ENCODE data around the gene WWOX.

WWOX gene

DNA sequence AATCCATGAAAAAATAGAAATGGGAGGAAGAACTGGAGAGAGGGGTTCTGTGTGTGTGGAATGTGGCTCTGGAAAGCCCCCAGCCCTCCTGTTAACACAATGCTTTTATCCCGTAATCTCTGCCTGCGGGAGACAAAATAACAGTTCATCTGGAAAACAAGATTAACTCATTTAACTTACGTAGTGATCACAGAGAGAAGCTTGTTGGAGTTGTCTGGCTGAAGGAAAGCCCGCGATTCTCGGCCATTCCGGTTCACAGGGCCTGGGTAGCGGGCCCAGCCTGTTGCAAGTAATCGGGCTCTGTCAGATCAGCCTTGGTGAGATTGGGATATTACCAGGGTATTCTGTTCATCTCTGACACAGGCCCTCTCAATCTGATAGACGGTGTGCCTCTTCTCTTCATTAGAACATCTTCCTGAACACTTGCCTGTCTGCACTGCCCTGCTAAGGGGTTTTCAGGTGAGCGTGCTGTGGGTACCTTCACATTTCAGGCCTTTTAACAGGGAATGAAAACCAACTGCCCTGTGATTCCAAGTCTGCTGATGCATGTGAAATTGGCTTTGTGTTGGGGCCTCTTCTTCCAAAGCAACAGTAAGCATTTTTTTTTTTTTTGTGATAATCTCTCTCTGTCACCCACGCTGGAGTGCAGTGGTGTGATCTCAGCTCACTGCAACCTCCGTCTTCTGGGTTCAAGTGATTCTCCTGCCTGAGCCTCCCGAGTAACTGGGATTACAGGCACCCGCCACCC is 609.9 kb downstream of the WWOX start:
- DNase-seq = no peak

DNA sequence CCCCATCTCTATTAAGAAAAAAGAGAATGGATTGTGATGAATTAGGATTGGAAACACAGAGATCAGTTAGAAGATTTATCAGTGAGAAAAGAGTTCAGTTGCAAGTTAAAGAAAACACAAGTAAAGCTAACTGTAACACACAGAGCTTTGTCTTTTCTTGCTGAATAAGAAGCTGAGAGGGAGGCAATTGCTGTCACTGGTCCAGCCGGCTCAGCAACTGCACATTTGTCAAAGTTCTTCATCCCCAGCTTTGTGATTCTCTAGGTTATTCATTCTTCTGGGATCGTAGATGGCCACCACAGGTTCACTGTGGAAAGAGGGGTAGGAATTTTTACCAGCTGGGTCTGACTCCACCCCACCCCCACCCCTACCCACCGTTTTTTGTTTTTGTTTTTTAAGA is 615.7 kb downstream of the WWOX start:
- no peak for DNase-seq

DNA sequence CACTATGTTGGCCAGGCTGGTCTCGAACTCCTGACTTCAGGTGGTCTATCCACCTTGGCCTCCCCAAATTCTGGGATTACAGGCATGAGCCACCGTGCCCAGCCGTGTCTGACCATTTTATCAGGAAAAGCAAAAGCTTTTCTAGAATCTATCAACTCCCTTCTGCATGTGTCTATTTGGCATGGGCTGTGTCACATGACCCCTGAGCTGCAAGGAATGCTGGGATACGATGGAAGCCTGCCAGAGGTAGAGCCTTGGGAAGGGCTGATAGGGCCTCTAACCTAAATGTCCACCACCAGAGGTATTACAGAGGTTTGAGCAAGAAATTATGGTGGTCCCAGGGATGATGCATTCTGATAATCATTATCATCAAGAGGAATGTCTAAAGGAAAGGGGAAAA is 616.2 kb downstream of the WWOX start:
- DNase-seq = no peak

DNA sequence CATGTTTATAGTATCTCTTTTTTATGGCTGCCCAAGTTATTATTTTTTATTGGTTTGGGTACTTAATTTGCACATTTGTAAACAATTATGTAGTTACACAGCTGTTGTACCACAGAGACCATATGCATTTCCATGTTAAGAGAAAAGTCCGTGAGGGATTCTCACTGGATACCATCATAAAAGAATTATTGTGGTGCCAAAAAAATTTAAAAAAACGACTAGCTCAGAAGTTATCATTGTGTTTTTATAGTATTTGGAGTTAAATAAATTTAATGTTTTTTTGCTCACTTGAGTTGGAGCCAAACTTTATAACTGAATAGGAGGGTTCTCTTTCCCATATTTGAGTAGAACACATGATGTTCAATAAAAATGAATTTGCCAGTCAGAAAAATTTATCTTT is 618.7 kb downstream of the WWOX start:
- DNase-seq = no peak

DNA sequence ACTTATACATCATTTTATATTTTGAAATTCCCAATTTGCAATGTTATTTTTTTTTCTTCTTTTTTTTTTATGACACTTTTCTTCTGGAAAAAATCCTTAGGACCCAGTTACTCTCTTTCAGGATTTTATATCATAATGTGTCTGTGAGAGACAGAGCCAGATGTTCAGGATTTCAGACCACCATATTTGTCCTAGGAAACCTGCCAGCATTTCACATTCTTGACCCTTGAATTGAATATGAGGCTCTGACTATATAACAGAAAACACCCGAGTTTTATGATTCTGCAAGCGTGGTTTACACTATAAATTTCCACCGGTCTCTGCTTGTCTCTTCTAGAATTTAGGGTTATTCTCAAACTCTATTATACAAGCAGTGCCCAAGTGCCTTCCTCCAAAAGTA is 621.0 kb downstream of the WWOX start:
- no peak for DNase-seq

DNA sequence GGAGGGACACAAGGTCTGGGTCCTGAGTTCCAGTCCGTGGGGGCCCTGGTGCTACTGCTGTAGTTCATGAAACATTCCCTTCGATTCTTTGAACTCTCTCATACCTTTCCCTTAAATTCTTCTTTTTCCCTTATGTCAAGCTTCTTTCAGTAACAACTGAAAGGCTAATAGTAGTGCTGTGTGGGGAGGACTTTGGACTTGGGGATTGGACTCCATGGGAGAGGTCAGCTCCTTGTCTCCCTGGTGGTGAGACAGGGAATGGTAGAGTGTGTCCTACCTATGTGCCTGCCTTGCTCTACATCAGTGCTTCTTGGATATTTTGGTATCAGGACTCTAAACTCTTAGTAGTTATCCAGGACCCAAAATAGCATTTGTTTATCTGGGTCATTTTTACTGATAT is 628.1 kb downstream of the WWOX start:
- DNase-seq = no peak

DNA sequence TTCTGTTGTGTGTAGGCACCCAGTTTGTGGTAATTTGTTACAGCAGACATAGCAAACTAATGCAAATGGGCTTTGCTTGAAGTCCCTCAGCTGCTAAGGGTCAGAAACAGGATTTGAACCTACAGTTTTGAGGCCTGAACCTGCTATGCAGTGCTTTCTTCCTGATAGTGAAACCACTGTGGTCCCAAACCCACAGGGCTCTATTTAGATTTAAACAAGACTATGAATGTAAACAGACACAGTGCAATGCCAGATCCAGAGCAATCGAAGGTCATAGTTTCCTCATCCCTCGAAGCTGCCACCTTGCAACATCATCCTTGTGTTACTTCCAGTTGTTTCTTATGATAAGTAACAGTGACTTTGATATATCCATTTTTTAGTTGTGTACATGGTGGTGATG is 630.2 kb downstream of the WWOX start:
- DNase-seq = no peak

DNA sequence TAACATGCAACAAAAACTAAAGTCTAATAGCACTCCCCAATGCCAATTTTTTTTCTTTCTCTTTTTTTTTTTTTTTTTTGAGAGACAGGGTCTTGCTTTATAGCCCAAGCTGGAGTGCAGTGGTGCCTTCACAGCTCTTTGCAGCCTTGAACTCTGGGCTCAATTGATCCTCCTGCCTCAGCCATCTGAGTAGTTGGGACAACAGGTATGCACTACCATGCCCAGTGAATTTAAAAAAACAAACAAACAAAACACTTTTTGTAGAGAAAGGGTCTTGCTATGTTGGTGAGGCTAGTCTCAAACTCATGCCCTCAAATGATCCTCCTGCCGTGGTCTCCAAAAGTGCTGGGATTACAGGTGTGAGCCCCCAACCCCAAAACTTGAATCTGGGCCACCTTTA is 632.3 kb downstream of the WWOX start:
- DNase-seq = no peak

DNA sequence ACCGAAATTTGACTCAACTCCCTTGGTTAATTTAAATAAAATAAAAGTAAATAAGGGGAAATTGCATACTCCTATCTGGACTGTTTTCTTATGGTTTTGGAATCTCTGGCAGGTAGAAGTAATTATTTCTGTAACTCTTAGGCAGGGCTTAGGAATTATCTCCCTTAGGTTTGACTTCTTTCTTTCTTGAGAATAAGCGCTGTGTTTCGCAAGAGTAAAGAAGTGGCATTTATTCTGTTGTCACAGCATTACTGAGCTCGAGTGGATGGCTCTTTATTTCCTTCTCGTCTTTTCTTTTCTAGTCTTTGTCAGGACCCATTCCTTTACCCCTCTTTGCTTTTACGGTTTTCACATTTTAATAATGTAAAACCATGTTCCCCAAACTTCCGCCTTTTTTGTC is 633.2 kb downstream of the WWOX start:
- DNase-seq = no peak

DNA sequence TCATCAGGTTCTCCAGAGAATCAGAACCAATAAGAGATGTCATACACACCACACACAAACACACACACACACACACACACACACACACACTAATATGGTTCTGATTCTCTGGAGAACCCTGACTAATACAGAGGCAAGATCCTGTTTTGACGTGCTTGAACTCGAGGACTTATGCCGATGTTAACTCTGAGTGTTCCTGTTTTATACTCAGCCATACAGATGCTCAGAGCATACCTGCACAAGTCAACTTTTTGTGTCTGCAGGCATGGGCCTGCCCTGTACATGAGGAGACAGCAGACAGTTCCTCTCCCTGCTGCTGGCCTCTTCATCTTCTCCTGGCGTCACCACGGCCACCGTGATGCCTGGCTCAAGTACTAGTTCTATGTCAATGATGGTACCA is 635.9 kb downstream of the WWOX start:
- no peak for DNase-seq

DNA sequence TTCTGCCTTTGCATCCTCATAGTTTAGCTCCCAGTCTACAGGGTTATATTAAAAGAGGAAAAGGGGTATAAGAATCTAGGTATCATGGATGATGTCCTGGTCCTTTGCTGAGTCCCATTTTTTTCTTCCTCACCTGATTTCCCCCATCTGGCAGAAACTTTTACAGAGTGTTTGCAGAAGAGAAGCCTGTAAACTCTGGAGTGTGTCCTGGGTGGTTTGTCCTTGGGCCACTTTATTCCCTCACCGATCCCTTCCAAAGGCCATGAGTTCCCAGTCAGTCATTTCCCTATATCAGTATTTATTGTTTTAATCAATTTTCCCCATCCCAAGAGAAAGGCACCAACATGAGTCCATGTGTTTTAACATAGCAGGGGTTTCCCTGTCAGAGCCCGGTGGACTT is 638.2 kb downstream of the WWOX start:
- DNase-seq = no peak

DNA sequence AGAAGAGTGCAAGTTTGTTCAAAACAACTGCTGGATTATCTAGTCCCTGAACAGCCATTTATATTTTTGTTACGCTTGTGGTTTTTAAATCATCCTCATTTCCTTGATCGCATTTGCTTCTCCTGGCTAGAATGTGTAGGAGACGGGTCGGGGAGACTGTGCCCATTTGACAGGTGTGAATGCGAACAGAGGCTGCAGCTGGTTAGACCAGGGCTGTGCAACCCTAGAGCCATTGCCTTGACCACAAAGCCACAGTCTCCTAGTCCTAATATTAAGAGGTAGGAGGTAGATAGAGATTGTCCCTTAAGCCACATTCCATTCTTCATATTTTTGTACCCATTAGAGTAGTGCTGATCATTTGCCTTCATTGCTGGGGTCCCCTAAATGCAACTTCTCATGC is 639.1 kb downstream of the WWOX start:
- DNase-seq = no peak

DNA sequence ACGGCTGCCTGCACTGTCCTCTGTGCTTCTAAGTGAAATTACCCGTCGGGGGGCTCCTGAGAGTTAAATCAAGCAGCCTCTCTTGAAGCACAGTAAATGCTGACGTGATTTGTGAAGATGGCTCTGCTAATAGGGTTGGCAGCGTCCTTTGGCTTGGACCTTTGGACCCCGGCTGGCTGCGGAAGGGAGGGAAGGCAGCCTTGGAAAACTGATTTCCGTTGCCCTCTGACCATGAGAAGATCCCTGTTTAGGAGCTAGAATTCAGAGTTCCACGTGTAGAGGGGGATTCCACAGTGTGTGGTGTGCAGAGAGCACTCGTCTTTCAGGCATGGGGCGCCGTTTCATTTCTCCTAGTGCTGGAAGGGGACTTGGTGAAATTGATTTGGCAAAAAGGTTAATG is 640.8 kb downstream of the WWOX start:
- no peak for DNase-seq

DNA sequence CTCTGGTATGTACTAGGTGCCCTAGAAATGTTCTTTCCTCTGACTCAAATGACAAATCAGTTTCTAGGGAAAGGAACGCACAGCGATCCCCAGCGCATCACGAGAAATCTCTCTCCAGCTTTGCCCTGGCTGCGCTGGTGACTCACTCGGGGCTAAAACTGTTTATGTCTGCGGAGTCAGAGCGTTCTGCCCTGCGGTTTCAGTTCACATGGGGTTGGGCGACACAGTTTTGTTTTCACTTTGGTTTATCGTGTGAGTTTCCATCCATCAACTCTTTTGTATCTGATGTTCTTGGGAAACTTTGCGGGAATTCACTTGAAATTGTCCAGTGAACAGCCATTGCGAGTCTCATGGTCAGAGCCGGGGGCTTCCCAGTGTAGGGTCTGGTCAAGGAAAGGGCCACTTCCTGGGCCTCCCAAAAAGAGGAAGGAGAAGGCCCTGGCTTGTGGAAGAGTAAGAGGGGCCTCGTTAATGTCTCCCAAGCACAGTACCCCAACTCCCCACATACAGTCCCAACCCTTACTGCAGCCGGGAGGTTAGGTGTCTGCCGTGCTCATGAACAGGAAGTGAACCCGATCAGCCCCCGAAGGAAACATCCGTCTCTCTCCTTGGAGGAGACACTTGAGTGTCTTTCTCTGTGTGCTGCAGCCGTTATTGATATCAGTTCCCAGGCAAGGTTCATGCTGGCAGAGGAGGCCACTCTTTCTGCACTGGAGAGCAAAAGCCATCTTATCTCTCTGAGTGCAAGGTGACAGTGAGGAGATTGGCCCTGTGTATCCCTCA is 643.2 kb downstream of the WWOX start:
- peak; percentile 88 for DNase-seq

DNA sequence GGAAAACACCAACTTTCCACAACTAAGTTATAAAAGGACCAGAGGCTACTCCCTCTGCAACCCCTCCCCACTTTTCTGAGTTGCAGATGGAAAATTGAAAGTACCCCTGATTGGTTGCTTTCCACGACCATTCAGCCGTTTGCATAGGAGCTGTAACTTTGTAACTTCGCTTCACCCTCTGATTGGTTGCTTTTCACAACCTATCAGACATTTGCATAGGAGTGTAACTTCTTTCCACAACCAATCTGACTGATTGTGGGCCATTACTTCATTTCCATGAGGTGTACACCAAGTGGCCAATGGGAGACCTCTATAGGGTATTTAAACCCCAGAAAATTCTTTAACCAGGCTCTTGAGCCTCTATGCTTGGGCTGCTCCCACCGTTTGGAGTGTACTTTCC is 644.1 kb downstream of the WWOX start:
- no peak for DNase-seq

DNA sequence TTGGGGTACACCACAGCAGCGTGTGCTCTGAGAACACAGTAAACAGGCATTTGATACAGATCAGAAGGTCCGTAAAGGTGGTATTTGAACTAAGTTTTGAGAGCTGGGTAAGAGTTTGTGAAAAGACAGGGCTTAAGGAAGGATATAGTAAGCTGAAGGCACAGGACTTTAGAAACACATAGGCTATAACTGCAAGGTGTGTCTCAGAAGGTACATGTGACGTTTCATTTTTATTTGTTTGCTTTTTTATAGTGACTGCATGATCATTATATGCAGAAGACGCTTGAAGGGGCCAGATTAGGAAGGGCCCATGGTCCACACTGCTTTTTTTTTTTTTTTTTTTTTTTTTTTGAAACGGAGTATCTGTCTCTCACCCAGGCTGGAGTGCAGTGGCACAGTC is 644.6 kb downstream of the WWOX start:
- no peak for DNase-seq

DNA sequence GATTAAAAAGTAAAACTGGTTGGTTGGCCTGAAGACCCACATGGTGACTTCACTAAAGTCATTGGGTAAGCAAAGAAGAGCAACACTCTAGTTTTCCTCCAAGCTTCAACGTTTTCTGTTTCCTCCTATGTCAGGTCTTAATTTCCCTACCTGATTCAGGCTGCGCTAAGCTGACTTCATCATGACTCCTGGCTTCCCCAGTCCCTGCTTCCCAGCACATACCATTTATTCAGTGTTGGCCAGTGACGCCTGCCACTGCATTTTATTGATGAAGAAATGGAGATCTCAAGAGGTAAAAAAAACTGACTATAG is 645.3 kb downstream of the WWOX start:
- no peak for DNase-seq

DNA sequence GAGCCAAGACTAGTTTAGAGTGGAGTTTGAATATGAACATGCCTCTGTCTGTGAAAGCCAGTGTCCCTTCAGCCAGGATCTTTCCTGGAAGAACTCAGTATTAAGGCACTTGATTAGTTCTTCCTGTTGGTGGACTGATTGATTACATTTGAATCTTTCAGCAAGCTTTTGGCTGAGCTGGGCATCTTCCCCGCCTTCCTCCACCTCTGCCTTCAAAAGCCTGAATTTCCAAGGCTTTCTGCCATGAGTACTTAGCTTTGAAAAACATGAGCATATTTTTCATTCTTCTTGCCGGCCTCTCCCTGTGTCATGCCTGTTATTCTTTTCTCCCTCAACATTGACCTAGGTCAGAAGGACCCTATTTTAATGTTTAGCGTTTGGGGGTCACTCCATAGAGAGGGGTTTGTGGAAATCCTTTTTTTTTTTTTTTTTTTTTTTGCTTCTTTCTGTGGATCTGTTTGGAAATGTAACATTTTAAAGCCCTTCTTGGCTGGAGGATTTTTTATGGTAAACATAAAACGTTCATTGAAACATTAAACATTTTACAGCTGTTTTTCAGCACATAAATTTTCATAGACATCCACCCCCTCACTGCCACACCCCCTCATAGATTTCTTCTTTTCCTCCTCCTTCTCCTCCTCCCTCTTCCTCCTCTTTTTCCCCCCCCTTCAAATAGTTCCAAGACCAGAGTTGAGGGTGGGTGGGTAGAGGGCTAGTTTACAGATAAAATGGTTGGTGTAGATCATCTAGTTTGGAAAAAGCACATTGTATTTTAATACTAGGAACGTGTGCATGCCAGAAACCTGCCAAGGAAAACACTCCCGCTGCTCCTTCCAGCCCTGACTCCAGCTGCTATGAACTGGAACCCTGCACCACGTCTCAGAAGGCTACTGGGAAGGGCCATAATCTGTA is 645.9 kb downstream of the WWOX start:
- DNase-seq = no peak

DNA sequence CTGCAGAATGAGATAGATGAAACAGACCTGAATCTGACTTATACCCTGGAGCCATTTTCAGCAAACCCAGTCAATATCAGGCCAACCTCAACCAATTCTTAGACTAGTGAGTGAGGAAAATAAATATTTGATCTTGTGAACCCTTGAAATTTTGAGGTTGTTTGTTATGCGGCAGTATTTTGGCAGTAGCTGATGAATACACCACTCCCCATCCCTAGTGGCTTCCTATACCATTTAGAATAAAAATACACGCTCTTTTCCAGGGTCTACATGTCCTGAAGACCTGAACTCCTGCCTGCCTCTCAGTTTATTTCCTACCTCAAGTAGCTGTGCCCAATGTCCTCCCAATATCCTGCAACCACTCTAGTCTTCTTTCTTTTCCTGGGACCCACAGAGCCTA is 647.3 kb downstream of the WWOX start:
- no peak for DNase-seq

DNA sequence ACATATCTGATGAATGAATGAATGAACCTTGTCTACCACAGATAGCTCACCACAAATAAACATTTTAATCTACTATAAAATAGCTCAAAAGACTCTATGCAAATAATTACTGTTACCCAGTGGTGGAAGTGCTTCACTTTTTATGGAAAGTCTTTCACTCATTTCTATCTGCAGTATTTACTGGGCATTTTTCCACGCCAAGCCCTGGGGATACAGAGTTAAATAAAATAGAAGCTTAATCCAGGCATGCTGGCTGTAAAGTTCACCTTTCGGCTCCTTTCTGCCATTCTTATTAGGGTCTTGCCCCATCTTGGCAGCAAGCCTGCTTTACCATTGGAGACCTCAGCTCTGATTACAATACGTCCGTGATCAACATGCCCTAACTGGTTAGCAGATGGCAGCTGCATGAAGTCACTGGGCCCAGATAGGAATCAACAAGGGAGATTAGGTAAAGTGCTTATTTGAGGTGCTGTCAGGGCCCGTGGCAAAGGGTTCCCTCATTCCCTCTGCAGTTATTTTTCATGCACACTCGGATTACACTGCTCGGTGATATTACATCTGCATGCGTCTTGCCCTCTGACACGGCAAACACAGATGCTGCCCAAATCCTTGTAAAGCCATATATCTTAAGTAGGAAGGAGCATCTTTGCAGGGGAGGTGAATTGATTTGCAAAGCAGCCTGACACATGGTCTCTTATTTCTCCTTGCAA is 648.9 kb downstream of the WWOX start:
- DNase-seq = no peak

DNA sequence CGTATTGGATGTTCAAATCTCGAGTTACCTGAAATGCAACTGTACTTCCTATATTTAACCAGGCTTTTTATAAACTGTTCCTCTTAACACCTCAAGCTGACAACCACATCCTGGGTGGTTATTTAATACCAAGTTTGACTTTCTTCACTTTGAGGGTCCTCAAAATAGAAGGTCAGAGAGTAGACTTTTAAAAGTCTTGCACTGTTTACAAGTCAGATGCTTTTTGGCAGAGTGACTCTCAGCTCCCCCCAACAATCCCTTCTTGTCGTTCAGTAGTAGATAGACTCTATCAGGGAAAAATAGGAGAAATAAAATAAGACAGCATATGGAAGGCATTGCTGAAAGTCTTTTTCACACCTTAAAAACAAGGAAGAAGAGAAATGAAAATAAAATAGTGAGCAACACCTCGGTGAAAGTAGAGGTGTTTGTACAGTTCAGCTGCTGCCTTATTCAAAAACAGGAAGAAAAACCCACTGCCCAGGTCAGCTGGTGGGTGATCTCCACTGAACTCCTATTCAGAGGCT is 650.4 kb downstream of the WWOX start:
- no peak for DNase-seq

DNA sequence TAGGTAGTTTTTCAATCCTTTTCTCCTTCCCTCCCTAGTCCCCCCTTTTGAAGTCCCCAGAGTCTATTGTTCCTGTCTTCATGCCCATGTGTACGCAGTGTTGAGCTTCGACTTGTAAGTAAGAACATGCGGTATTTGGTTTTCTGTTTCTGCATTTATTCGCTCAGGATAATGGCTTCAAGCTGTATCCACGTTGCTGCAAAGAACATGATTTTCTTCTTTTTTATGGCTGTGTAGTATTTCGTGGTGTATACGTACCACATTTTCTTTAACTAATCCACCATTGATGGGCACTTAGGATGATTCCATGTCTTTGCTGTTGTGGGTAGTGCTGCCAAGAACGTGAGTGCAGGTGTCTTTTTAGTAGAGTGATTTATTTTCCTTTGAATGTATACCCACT is 651.2 kb downstream of the WWOX start:
- DNase-seq = no peak

DNA sequence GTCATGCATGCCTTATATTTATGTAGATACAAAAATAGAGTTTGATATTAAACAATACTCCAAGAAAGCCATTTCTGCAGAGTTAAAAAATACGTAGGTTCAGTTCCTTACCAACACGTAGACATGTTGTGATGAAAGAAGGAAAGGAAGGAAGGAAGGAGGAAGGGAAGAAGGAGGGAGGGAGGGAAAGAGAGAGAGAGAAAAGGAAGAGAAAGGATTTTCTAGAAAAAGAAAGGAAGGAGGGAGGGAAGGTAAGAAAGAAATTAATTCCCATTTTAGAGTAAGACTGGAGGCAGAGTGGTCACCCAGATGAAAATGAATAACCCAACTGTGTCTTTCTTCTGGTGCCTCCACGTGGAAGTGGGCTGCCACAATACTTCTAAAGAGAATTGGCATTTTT is 652.1 kb downstream of the WWOX start:
- no peak for DNase-seq

Measured in stimulated activated CD4-positive, alpha-beta T cell treated with anti-CD3 and anti-CD28 coated beads, Interleukin-4, amount 100 ng/mL, for 24 hours (primary cell).